ENCODE results near the gene PRSS21. TPM values are rescaled to one million over a fixed set of nuclear protein-coding genes. Genes with fewer than 3 reads are reported as not detected.

The PRSS21 gene
- polyA plus RNA-seq, 1 of the 3 experiments (the other 2 are of a cell fraction) = not detected

- Histone ChIP-seq H3K9ac (no peak overlapping the region), H3K36me3 (replicated peaks in 1 of 2; ENCODE audit: control insufficient read depth in 1 of 2, insufficient read depth in 2 of 2, low read length in 1 of 2) (no peaks in the 10 kb centered on the region), H3K27me3 (ENCODE audit: insufficient read depth) (no peaks in the 10 kb centered on the region), H3K79me2 (ENCODE audit: insufficient read depth) (no peaks in the 10 kb centered on the region), H3K27ac (ENCODE audit: low read depth in 2 of 2, low read length in 1 of 2) (no peak overlapping the region), H2AFZ (ENCODE audit: low read depth) (no peak overlapping the region), H3K4me1 (ENCODE audit: control insufficient read depth in 1 of 2, insufficient read depth in 2 of 2, low read depth in 1 of 2, low read length in 1 of 2) (peaks cover 0 to 4% of the 10 kb centered on the region in 2 experiments; a peak in 1 of 4 replicates), H3K9me3 (no peaks in the 10 kb centered on the region), H3F3A (replicated peaks; ENCODE audit: insufficient read depth) (peaks cover 9% of the 10 kb centered on the region), H3K4me3 (ENCODE audit: low read depth in 2 of 2, low read length in 1 of 2) (no peak overlapping the region), H3K9me2 (no peaks in the 10 kb centered on the region), H3K4me2 (no peak overlapping the region), H4K20me1 (ENCODE audit: insufficient read depth) (no peaks in the 10 kb centered on the region)
- CTCF ChIA-PET = interaction anchor here (0.6 to 3.1 kb wide), 29 partner anchors 8 to 332 kb away, joined by 3 to 144 read pairs (median 8); partner anchors contain the start of genes FLYWCH2, PRSS21, PRSS22 and PRSS41
- POLR2A ChIA-PET = interaction anchor here (1.1 to 1.2 kb wide), 2 partner anchors 28 to 42 kb away, joined by 4 to 23 read pairs; no protein-coding TSS in a partner anchor
- TF ChIP-seq EZH2phosphoT487 (IDR thresholded peaks at IDR 0.05; ENCODE audit: borderline replicate concordance, low read depth) (no peak), SIN3A (IDR thresholded peaks at IDR 0.05; ENCODE audit: borderline replicate concordance, low read depth, low read length) (no peak), GABPA (IDR thresholded peaks at IDR 0.05; ENCODE audit: low read depth) (no peak)
- TF ChIP-seq, protein P1, sequence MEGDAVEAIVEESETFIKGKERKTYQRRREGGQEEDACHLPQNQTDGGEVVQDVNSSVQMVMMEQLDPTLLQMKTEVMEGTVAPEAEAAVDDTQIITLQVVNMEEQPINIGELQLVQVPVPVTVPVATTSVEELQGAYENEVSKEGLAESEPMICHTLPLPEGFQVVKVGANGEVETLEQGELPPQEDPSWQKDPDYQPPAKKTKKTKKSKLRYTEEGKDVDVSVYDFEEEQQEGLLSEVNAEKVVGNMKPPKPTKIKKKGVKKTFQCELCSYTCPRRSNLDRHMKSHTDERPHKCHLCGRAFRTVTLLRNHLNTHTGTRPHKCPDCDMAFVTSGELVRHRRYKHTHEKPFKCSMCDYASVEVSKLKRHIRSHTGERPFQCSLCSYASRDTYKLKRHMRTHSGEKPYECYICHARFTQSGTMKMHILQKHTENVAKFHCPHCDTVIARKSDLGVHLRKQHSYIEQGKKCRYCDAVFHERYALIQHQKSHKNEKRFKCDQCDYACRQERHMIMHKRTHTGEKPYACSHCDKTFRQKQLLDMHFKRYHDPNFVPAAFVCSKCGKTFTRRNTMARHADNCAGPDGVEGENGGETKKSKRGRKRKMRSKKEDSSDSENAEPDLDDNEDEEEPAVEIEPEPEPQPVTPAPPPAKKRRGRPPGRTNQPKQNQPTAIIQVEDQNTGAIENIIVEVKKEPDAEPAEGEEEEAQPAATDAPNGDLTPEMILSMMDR (IDR thresholded peaks at IDR 0.05) = no peak
- DNase-seq = no peak
- 43% methylated on average over 2 of the region's 15 CpGs for WGBS (ENCODE audit: low lambda C conversion rate)
Measured at GRCh38 chr16:2839650-2840450, 22.8 kb downstream of the PRSS21 start.

GRCh38 chr16:2840914-2841313 is 23.9 kb downstream of the PRSS21 start:
- ChIA-PET POLR2A (no interaction called here), CTCF (interaction anchor here (2.7 kb wide), 2 partner anchors 79 to 86 kb away, joined by 18 to 25 read pairs; no protein-coding TSS in a partner anchor)
- Histone ChIP-seq H3K9me2 (no peaks in the 10 kb centered on the region), H3K9ac (no peak overlapping the region), H3F3A (replicated peaks; ENCODE audit: insufficient read depth) (peaks cover 2% of the 10 kb centered on the region), H3K4me3 (ENCODE audit: low read depth in 2 of 2, low read length in 1 of 2) (no peak overlapping the region), H3K36me3 (replicated peaks in 1 of 2; ENCODE audit: control insufficient read depth in 1 of 2, insufficient read depth in 2 of 2, low read length in 1 of 2) (no peaks in the 10 kb centered on the region), H3K27me3 (ENCODE audit: insufficient read depth) (no peaks in the 10 kb centered on the region), H3K79me2 (ENCODE audit: insufficient read depth) (no peaks in the 10 kb centered on the region), H3K4me1 (ENCODE audit: control insufficient read depth in 1 of 2, insufficient read depth in 2 of 2, low read depth in 1 of 2, low read length in 1 of 2) (peaks cover 0 to 4% of the 10 kb centered on the region in 2 experiments; a peak in 1 of 4 replicates), H3K4me2 (no peak overlapping the region), H2AFZ (ENCODE audit: low read depth) (no peak overlapping the region), H3K27ac (ENCODE audit: low read depth in 2 of 2, low read length in 1 of 2) (no peak overlapping the region), H4K20me1 (ENCODE audit: insufficient read depth) (no peaks in the 10 kb centered on the region), H3K9me3 (no peaks in the 10 kb centered on the region)
- DNase-seq = no peak
- WGBS (ENCODE audit: low lambda C conversion rate) = 90% methylated on average over 5 of the region's 12 CpGs
- TF ChIP-seq MAX (IDR thresholded peaks at IDR 0.05; ENCODE audit: low read depth) = no peak
- TF ChIP-seq GABPA (IDR thresholded peaks at IDR 0.05; ENCODE audit: low read depth) = no peak
- no peak for TF ChIP-seq TAF1 (IDR thresholded peaks at IDR 0.05; ENCODE audit: borderline replicate concordance, low read depth, low read length)
- TF ChIP-seq MEF2A (IDR thresholded peaks at IDR 0.05; ENCODE audit: borderline replicate concordance, low read depth) = no peak
- no peak for TF ChIP-seq ZBTB33 (IDR thresholded peaks at IDR 0.05; ENCODE audit: borderline replicate concordance, low read depth)
- TF ChIP-seq RXRA (IDR thresholded peaks at IDR 0.05; ENCODE audit: borderline replicate concordance, low read depth) = no peak
- no peak for TF ChIP-seq GATA2 (CRISPR knock-in tag; IDR thresholded peaks at IDR 0.05)
- no peak for TF ChIP-seq SIN3A (IDR thresholded peaks at IDR 0.05; ENCODE audit: borderline replicate concordance, low read depth, low read length)
- TF ChIP-seq MXI1 (IDR thresholded peaks at IDR 0.05; ENCODE audit: low read depth, low read length) = no peak
- TF ChIP-seq FOXJ3 (CRISPR knock-in tag; IDR thresholded peaks at IDR 0.05) = no peak
- TF ChIP-seq TCF12 (IDR thresholded peaks at IDR 0.05) = no peak
- no peak for TF ChIP-seq IRF3 (IDR thresholded peaks at IDR 0.05; ENCODE audit: low read depth, low read length)
